VCaP (cell line): ENCODE results near the gene ZBTB18.

Experiments
- H3K27ac ChIP-seq: fragments of 450-650 bp; 2 replicates; pipeline ENCODE4 v1.5.1; 2017
- TF ChIP-seq, protein P1 (sequence below): fragments of 450-650 bp; conservative IDR thresholded peaks from 2 replicates; pipeline ENCODE4 v1.5.1; 2017; ENCODE audit warnings: mild to moderate bottlenecking, moderate library complexity

ZBTB18 gene

DNA sequence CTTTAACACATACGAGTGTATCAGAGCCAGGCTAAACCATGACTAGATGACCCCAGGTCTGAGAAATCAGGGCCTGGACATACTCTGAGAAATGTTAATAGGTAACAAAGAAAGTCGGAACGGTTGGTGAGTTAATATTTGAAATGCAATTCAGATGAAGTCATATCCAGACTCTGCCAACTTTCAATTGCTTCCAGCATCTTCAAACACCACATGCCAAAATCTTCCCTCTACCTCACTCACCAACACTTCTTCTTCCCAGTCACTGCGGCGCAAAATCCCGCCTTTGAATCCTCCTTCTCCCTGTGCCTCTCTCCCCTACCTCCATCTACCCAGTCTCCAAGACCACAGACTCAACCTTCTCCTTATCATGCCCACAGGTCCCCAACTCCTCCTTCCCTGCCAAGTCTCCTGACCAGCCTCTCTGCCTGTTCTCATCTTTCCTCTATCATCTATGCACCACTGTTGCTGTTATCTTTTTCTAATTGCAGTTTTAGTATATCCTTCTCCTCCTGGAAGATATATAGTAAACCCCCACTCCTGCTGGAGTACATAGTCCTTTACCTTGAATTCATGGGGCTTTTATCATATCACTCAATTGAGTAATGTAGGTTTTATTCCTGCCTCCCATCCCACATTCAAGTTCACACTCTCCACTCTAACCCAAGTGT, 41.3 kb downstream of the ZBTB18 start:
- H3K27ac ChIP-seq: no peak overlapping the region
- TF ChIP-seq, protein P1, sequence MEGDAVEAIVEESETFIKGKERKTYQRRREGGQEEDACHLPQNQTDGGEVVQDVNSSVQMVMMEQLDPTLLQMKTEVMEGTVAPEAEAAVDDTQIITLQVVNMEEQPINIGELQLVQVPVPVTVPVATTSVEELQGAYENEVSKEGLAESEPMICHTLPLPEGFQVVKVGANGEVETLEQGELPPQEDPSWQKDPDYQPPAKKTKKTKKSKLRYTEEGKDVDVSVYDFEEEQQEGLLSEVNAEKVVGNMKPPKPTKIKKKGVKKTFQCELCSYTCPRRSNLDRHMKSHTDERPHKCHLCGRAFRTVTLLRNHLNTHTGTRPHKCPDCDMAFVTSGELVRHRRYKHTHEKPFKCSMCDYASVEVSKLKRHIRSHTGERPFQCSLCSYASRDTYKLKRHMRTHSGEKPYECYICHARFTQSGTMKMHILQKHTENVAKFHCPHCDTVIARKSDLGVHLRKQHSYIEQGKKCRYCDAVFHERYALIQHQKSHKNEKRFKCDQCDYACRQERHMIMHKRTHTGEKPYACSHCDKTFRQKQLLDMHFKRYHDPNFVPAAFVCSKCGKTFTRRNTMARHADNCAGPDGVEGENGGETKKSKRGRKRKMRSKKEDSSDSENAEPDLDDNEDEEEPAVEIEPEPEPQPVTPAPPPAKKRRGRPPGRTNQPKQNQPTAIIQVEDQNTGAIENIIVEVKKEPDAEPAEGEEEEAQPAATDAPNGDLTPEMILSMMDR: no peak

DNA sequence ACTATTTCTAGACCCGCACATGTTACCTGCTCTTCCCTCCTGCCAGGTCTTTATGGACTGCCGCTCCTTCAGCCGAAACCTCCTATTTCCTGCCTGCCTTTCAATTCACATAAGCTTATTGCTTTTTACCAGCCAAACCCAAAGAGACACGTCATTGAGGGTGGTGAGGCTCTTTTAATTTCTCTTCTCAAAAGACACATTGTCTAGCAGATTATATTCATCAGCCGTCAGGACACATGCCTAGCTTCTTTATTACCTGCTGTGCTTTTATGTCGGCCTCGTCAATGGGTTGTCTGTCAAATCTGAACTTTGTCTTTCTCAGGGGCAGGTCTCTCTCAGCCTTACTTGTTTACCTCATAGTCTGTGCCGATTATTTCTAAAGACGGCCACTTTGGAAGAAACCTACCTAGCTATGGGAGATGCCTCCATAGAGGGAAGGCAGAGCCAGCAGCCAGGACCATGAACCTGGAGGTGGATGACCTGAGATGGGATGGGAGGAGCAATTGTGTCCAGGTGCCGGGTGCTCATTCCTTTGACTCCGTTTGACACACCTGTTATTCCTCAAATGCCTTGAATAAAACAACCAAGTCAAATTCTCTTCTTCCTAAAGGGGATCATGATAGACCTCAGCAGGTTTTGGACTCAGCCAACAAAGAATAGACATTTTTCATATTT, 42.0 kb downstream of the ZBTB18 start:
- TF ChIP-seq, protein P1: no peak
- H3K27ac ChIP-seq: no peak overlapping the region

DNA sequence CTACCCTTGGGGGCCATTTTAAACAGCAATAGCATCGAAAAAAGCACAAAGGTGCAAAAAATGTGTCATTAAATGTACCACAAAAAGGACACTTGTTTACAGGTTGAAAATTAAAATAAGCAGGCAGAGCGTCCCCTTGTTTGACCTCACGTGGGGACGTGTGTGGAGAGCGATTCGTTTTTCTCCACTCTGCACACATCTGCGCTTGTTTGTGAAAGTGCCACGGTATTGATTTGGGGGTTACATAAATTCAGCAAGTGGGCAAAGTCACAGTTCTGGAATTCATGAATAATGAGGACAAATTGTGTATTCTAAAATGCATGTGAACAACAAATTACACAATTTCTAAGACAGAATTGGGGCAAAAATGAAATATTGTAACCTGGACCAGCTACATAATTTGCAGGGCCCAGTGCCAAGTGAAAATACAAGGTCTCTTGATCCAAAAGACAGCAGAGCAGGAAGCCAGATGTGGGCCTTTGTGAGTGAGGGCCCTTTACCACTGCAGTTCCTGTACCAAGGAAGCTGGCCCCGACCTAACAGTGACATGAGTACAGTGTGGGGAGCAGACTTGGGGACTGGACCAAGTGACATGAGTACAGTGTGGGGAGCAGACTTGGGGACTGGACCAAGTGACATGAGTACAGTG, 43.9 kb downstream of the ZBTB18 start:
- TF ChIP-seq, protein P1: no peak

DNA sequence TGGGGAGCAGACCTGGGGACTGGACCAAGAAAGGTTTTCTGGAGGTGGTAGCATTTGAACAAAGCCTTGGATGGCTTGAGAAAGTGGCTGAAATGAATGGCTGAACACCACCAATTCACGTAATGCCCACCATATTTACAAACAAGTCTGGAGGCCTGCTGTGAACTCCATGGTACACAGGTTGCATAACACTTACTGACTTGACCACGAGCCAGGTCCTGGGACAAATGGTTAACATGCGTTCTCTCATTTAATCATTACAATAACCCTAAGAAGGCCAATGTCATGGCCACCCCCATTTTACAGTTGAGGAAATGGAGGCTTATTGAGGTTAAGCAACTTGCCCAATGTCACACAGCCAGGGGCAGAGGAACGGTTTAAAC, 44.4 kb downstream of the ZBTB18 start:
- no peak overlapping the region for H3K27ac ChIP-seq
- TF ChIP-seq, protein P1: no peak

More for the DNA sequence above, 43.9 kb downstream of the ZBTB18 start:
- no peak overlapping the region for H3K27ac ChIP-seq

DNA sequence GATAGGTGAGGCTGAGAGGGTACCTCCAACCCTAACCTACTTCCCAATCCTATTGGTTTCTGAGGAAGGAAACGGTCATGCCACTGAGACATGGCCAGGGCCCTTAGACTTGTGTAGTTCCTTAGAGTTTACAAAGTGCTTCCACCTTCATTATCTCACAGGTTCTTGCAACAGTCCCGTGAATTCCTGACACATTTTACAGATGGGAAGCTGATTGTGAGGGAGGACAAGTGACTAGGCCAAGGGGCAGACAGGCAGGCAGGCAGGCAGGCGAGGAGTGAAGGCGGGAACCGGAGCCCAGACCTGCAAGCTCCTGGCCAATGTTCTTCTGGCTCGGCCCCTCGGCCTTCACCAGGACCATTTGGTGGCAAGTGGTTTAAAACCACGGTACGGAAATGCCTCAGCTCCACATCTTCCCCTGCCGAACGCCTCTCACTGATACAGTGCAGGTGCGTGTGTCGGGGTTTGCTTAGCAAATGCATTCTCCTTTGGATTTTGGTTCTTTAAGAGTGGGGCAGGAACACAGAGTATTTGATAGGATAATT, 45.1 kb downstream of the ZBTB18 start:
- no peak overlapping the region for H3K27ac ChIP-seq
- TF ChIP-seq, protein P1: no peak

DNA sequence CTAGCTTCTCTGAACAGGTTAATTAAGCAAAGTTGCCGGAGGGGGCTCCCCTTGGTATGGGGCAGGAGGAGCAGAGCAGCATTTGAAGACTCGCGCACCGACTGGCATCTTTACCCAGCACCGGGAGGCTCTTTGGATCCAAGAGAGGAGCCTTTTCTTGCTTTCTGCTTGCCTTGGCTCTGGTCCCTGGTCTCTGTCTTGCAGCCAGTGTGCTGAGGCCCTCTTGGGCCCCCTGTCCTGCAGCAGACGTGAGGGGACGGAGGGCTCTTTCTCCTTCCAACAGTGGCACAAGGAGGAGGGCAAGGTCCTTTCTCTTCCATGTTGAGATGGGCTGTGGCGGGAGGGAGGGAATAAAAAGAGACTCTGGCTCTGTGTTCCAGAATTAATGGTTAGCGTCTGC, 45.6 kb downstream of the ZBTB18 start:
- H3K27ac ChIP-seq: no peak overlapping the region
- TF ChIP-seq, protein P1: no peak
